ENCODE data around the gene STX11. TPM values are rescaled to one million over a fixed set of nuclear protein-coding genes. Genes with fewer than 3 reads are reported as not detected.

The STX11 gene
- total RNA-seq, 1 donor from 2014 or later: 7.8 TPM

GRCh38 chr6:144232176-144232831 lies 82.0 kb downstream of the STX11 start:
- ATAC-seq: no peak
- intact Hi-C loops (cut with micrococcal nuclease): no loop called here
- DNase-seq: no peak

DNA sequence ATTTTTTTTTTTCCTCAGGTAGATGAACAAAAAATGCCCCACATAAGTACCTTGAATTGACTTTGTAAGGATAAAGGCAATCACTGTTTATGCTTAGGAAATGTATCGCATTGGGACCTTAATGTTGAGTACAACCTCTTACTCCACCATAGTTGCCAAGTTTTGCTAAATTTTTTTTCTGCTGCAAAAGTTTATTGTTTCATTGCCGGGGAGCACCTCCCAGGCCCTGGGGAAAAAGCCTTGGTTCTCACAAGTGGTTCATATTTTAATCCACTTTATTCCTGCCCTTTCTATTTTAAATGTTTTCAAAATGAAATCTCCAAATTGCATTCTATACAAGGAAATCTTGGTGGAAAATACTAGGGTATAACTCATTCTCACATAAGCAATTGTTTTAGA lies 82.5 kb downstream of the STX11 start:
- intact Hi-C loops (cut with micrococcal nuclease): no loop called here
- DNase-seq (no peak), ATAC-seq (no peak)

DNA sequence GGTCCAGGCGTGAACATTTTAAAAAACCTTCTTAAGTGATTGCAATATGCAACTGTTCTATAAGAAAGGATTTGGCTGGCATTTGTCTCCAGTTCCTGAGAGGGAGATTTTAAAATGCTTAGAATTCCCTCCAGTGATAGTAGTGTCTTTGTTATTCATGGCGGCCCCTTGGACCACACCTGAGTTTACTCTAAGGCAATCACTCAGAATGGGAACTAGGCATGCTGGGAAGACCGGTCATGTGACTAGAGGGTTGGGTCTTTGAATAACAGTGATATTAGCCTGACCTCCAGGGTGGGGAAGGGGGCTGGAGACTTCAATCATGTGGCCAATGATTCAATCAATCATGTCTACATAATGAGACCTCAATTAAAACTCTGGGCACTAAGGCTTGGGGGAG lies 84.1 kb downstream of the STX11 start:
- intact Hi-C loops (cut with micrococcal nuclease): no loop called here

DNA sequence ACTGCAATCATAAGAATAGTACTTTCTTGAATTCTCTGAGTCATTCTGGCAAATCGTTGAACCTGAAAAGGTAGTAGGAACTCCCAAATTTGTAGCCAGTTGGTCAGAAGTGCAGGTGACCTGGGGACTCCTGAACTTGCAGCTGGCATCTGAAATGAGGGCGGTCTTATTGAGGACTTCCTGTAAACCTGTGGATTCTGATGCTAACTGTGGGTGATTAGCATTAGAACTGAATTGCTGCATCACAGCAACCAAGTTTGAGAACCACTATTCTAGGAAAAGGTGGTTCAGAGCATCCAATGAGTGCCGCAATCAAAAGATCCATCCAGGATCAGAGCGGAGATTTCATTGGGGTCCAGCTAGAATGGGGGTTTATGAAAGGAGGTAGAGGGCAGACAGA lies 84.6 kb downstream of the STX11 start:
- intact Hi-C loops (cut with micrococcal nuclease): no loop called here
- ATAC-seq: no peak
- DNase-seq: no peak

More for the DNA sequence above, 84.1 kb downstream of the STX11 start:
- DNase-seq (no peak), ATAC-seq (no peak)

Other genes with a start within 250 kb of the STX11 start
- 10.9 TPM for gene PLAGL1, start 142.3 kb upstream of the STX11 start, total RNA-seq
- gene SF3B5, start 54.9 kb upstream of the STX11 start, total RNA-seq: 125 TPM
- 72.0 TPM for gene UTRN, start 134.8 kb downstream of the STX11 start, total RNA-seq